Breast epithelium (tissue), 3 donors: ENCODE results near the gene APCDD1.

ENCODE experiments used
- CTCF ChIP-seq, 3 donors: fragments of 450-650 bp; IDR thresholded peaks; one replicate each; pipeline ENCODE4 v1.5.1; 2016 to 2017; ENCODE audit warnings: antibody characterized with exemption in 3 of 3, mild to moderate bottlenecking in 3 of 3, moderate library complexity in 3 of 3
- POLR2A ChIP-seq: fragments of 450-650 bp; IDR thresholded peaks from one replicate; pipeline ENCODE4 v1.6.1; 2016; ENCODE audit warnings: antibody characterized with exemption, mild to moderate bottlenecking, moderate library complexity
- POLR2AphosphoS5 ChIP-seq, 3 donors: sonication (generic); formaldehyde crosslinking; IDR thresholded peaks; one replicate each; pipeline ENCODE4 v1.6.1; 2017; ENCODE audit warnings: antibody characterized with exemption in 3 of 3

DNA sequence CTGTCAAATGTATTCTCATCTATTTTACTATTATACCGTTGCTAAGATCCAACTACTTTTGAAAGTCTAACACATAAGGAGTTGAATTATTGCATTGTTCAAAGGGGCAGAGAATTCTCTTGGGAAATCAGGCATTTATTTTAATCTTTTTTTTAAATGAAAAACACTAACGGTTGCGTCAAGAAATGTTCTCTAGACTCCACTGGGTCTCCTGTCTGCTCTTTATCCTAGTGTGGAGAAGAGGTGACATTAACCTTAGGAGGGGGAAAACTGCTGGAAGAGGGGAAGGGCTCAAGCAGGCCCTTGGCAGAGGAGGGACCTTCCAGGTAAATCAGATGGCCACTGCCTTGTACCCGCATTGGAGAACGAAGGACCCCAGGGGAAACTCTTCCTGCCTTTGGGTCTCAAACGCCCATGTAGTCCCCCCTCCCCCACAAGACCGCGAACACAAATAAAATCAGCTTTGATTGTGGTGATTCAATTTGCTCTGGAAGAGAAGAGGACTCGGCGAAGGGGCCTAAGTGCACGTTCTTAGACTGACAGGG, 1.1 kb upstream of the APCDD1 start:
- TF ChIP-seq CTCF (IDR thresholded peaks at IDR 0.05): no peak
- no peak for TF ChIP-seq POLR2AphosphoS5 (IDR thresholded peaks at IDR 0.05)
- TF ChIP-seq POLR2A: no peak
